NCI-H510A (cell line): ENCODE results near the gene KIF21B.
"Not testable (repeated sequence)": the region's sequence is repeated elsewhere in the genome, so short reads cannot be mapped to it uniquely, and the experiment has no call there.

Source experiments
- DNase-seq: peaks from one replicate; lab custom pipeline; 2025; lab: John Stamatoyannopoulos, UW

KIF21B gene

GRCh38 chr1:200938955-200939354, 84.6 kb downstream of the KIF21B start:
- no peak for DNase-seq

- DNase-seq, result not testable (repeated sequence)
These were observed 88.1 kb downstream of the KIF21B start for GRCh38 chr1:200935286-200935962.

GRCh38 chr1:200934676-200935245, 88.8 kb downstream of the KIF21B start:
- DNase-seq, result no peak

- no peak for DNase-seq
These were observed 91.7 kb downstream of the KIF21B start for GRCh38 chr1:200931776-200932175.

GRCh38 chr1:200930285-200930684, 93.2 kb downstream of the KIF21B start:
- not testable (repeated sequence) for DNase-seq

GRCh38 chr1:200929530-200930278, 93.8 kb downstream of the KIF21B start:
- no peak for DNase-seq

- no peak for DNase-seq
These were observed 97.7 kb downstream of the KIF21B start for GRCh38 chr1:200925831-200926230.

- DNase-seq, result no peak
These were observed 99.9 kb downstream of the KIF21B start for GRCh38 chr1:200923601-200924000.

GRCh38 chr1:200922406-200922805, 101.1 kb downstream of the KIF21B start:
- DNase-seq, result no peak

GRCh38 chr1:200921571-200922110, 101.9 kb downstream of the KIF21B start:
- DNase-seq, result no peak
